SK-N-SH treated with all-trans-retinoic acid at 6 μM for 48 hours (cell line): ENCODE results near the gene CCL17.

ENCODE experiments used
- ARNTL ChIP-seq: fragments of 450-650 bp; formaldehyde crosslinking; IDR thresholded peaks from 2 replicates; pipeline ENCODE4 v1.5.0; 2020; ENCODE audit warnings: low read depth, mild to moderate bottlenecking, moderate library complexity, borderline replicate concordance
- BACH2 ChIP-seq: fragments of 250-450 bp; sonication (Bioruptor Pico); IDR thresholded peaks from 2 replicates; pipeline ENCODE4 v1.9.0; 2021; ENCODE audit warnings: mild to moderate bottlenecking, borderline replicate concordance
- CREB5 ChIP-seq: fragments of 250-450 bp; sonication (Bioruptor Pico); IDR thresholded peaks from 2 replicates; pipeline ENCODE4 v1.5.1; 2020; ENCODE audit warnings: low read depth, mild to moderate bottlenecking, moderate library complexity
- ISL1 ChIP-seq: fragments of 250-450 bp; sonication (Bioruptor Pico); IDR thresholded peaks from 2 replicates; pipeline ENCODE4 v2.1.2; 2022; ENCODE audit warnings: mild to moderate bottlenecking, moderate library complexity
- PPARA ChIP-seq: fragments of 250-450 bp; sonication (Bioruptor Pico); IDR thresholded peaks from 2 replicates; pipeline ENCODE4 v1.5.0; 2020; ENCODE audit warnings: mild to moderate bottlenecking, borderline replicate concordance
- RARB ChIP-seq: fragments of 250-450 bp; sonication (Bioruptor Pico); IDR thresholded peaks from 2 replicates; pipeline ENCODE4 v1.8.0; 2021; ENCODE audit warnings: mild to moderate bottlenecking, moderate library complexity
- SNAI2 ChIP-seq: fragments of 250-450 bp; sonication (Bioruptor Pico); IDR thresholded peaks from 2 replicates; pipeline ENCODE4 v1.5.0; 2020; ENCODE audit warnings: mild to moderate bottlenecking, moderate library complexity
- TOX ChIP-seq: fragments of 250-450 bp; sonication (Bioruptor Pico); IDR thresholded peaks from 2 replicates; pipeline ENCODE4 v1.8.0; 2021; ENCODE audit warnings: mild to moderate bottlenecking, moderate library complexity, borderline replicate concordance
- ZC3H10 ChIP-seq: fragments of 250-450 bp; sonication (Bioruptor Pico); IDR thresholded peaks from 2 replicates; pipeline ENCODE4 v1.5.1; 2021; ENCODE audit warnings: mild to moderate bottlenecking, moderate library complexity
- ZFP3 ChIP-seq: fragments of 250-450 bp; sonication (Bioruptor Pico); IDR thresholded peaks from 2 replicates; pipeline ENCODE4 v1.5.0; 2020; ENCODE audit warnings: mild to moderate bottlenecking, moderate library complexity
- ZNF565 ChIP-seq: fragments of 450-650 bp; formaldehyde crosslinking; conservative IDR thresholded peaks from 2 replicates; pipeline ENCODE4 v1.5.0; 2020; ENCODE audit warnings: low read depth, mild to moderate bottlenecking, moderate library complexity
- ZNF70 ChIP-seq: fragments of 450-650 bp; formaldehyde crosslinking; IDR thresholded peaks from 2 replicates; pipeline ENCODE4 v1.5.0; 2020; ENCODE audit warnings: mild to moderate bottlenecking, moderate library complexity
- ZNF8 ChIP-seq: fragments of 450-650 bp; formaldehyde crosslinking; IDR thresholded peaks from 2 replicates; pipeline ENCODE4 v1.5.0; 2020; ENCODE audit warnings: mild to moderate bottlenecking, moderate library complexity
- TF ChIP-seq, protein P1 (sequence below): fragments of 250-450 bp; sonication (Bioruptor Pico); IDR thresholded peaks from 2 replicates; pipeline ENCODE4 v1.8.0; 2020; ENCODE audit warnings: mild to moderate bottlenecking, moderate library complexity, borderline replicate concordance

DNA sequence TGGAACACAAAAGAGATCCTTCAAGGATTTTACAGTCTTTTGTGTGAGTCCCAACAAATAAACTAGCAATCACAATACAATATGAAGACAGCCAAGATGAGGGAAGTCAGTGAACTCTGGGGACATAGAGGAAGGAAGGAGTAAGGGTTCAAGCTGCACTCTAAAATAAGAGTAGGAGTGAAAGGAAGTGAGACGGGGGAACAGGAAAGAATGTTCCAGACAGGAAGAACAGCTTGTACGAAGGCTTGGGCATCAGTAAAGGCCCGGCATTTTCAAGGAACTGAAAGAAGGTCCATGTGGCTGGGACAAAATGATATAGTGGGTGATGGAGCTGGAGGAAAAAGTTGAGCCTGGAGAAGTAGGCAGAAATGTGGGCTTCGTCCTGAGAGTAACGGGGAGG is 4.5 kb downstream of the CCL17 start:
- no peak for TF ChIP-seq ARNTL (CRISPR knock-in tag)
- no peak for TF ChIP-seq ZC3H10 (CRISPR knock-in tag)
- no peak for TF ChIP-seq BACH2
- no peak for TF ChIP-seq TOX (CRISPR knock-in tag)
- TF ChIP-seq ZFP3 = no peak
- no peak for TF ChIP-seq ZNF565 (CRISPR knock-in tag)
- TF ChIP-seq PPARA = no peak
- TF ChIP-seq ZNF8 (CRISPR knock-in tag) = no peak
- TF ChIP-seq, protein P1, sequence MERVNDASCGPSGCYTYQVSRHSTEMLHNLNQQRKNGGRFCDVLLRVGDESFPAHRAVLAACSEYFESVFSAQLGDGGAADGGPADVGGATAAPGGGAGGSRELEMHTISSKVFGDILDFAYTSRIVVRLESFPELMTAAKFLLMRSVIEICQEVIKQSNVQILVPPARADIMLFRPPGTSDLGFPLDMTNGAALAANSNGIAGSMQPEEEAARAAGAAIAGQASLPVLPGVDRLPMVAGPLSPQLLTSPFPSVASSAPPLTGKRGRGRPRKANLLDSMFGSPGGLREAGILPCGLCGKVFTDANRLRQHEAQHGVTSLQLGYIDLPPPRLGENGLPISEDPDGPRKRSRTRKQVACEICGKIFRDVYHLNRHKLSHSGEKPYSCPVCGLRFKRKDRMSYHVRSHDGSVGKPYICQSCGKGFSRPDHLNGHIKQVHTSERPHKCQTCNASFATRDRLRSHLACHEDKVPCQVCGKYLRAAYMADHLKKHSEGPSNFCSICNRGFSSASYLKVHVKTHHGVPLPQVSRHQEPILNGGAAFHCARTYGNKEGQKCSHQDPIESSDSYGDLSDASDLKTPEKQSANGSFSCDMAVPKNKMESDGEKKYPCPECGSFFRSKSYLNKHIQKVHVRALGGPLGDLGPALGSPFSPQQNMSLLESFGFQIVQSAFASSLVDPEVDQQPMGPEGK (CRISPR knock-in tag) = no peak
- no peak for TF ChIP-seq RARB
- no peak for TF ChIP-seq ISL1 (CRISPR knock-in tag)
- no peak for TF ChIP-seq SNAI2 (CRISPR knock-in tag)
- no peak for TF ChIP-seq CREB5 (CRISPR knock-in tag)
- TF ChIP-seq ZNF70 (CRISPR knock-in tag) = no peak
